Measurements from ENCODE around the gene DOCK10. TPM values are rescaled to one million over a fixed set of nuclear protein-coding genes. Genes with fewer than 3 reads are reported as not detected.
A peak's percentile ranks its signal among the peaks of the same experiment; 100 is the strongest.

Gene DOCK10
- total and polyA plus RNA-seq, 2 donors (not counting 1 experiment from before 2014, with no cell fraction given): 49.5 to 139 TPM

GRCh38 chr2:224778474-224778877 lies 263.8 kb downstream of the DOCK10 start:
- H3K4me2 ChIP-seq (replicated peaks; ENCODE audit: low read depth, low read length, poor library complexity, severe bottlenecking): no peak overlapping the region
- no peaks in the 10 kb centered on the region for H3K27me3 ChIP-seq (replicated peaks in 1 of 4; ENCODE audit: control extremely low read depth in 1 of 4, control insufficient read depth in 3 of 4, insufficient read depth in 4 of 4, low read length in 3 of 4)
- no peaks in the 10 kb centered on the region for H3K4me1 ChIP-seq (ENCODE audit: control insufficient read depth in 2 of 2, insufficient read depth in 2 of 2, low read length in 2 of 2)
- Mint-ChIP-seq H3K27ac (no peak overlapping the region), H3K4me3 (no peak overlapping the region), H3K9me3 (ENCODE audit: insufficient read depth) (no peaks in the 10 kb centered on the region), H3K4me1 (no peaks in the 10 kb centered on the region), H3K27me3 (no peaks in the 10 kb centered on the region)
- H3K9me3 ChIP-seq (ENCODE audit: control extremely low read depth in 1 of 3, control insufficient read depth in 2 of 3, insufficient read depth in 1 of 3, low read length in 2 of 3): no peaks in the 10 kb centered on the region
- CTCF ChIA-PET: interaction anchor here (0.7 to 5.2 kb wide), 24 partner anchors 10 to 882 kb away, joined by 3 to 64 read pairs (median 6); no protein-coding TSS in a partner anchor
- H3K4me3 ChIP-seq (ENCODE audit: control extremely low read depth in 1 of 5, extremely low read depth in 1 of 5, insufficient read depth in 1 of 5, low read depth in 2 of 5, low read length in 4 of 5): no peak overlapping the region
- no peaks in the 10 kb centered on the region for H4K20me1 ChIP-seq (ENCODE audit: control insufficient read depth, insufficient read depth, low read length, poor library complexity, severe bottlenecking)
- TF ChIP-seq, protein P1, sequence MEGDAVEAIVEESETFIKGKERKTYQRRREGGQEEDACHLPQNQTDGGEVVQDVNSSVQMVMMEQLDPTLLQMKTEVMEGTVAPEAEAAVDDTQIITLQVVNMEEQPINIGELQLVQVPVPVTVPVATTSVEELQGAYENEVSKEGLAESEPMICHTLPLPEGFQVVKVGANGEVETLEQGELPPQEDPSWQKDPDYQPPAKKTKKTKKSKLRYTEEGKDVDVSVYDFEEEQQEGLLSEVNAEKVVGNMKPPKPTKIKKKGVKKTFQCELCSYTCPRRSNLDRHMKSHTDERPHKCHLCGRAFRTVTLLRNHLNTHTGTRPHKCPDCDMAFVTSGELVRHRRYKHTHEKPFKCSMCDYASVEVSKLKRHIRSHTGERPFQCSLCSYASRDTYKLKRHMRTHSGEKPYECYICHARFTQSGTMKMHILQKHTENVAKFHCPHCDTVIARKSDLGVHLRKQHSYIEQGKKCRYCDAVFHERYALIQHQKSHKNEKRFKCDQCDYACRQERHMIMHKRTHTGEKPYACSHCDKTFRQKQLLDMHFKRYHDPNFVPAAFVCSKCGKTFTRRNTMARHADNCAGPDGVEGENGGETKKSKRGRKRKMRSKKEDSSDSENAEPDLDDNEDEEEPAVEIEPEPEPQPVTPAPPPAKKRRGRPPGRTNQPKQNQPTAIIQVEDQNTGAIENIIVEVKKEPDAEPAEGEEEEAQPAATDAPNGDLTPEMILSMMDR (IDR thresholded peaks at IDR 0.05): peak; percentile 97
- no peak for TF ChIP-seq EZH2 (IDR thresholded peaks at IDR 0.05; ENCODE audit: borderline replicate concordance, insufficient read depth, low read depth, low read length, poor library complexity, severe bottlenecking)
- no peak overlapping the region for H3K9ac ChIP-seq (ENCODE audit: low read length)
- H3K27ac ChIP-seq (ENCODE audit: low read length in 2 of 2): no peak overlapping the region
- no peak overlapping the region for H2AFZ ChIP-seq (ENCODE audit: insufficient read depth, low read depth, low read length, poor library complexity, severe bottlenecking)
- intact Hi-C loops (cut with micrococcal nuclease): loop anchor here (1.0 kb wide), 3 partner anchors 127 to 421 kb away; no protein-coding TSS in a partner anchor
- DNase-seq (peak; percentile 72), ATAC-seq (ENCODE audit: low read depth) (no peak)
- WGBS (ENCODE audit: insufficient coverage): no CpG with 5 or more reads among the region's 3 CpGs
- H3K79me2 ChIP-seq (ENCODE audit: control insufficient read depth, insufficient read depth, low read length): no peaks in the 10 kb centered on the region
- POLR2A ChIA-PET: interaction anchor here (0.7 kb wide), 1 partner anchor 54 kb away, joined by 3 read pairs; no protein-coding TSS in a partner anchor
- H3K36me3 ChIP-seq (replicated peaks in 1 of 2; ENCODE audit: control extremely low read depth in 1 of 2, control insufficient read depth in 1 of 2, extremely low read depth in 1 of 2, insufficient read depth in 2 of 2, low read length in 1 of 2): peaks cover 0 to 45% of the 10 kb centered on the region in 2 experiments

GRCh38 chr2:224777559-224777930 lies 264.7 kb downstream of the DOCK10 start:
- no peak for TF ChIP-seq EZH2 (IDR thresholded peaks at IDR 0.05; ENCODE audit: borderline replicate concordance, insufficient read depth, low read depth, low read length, poor library complexity, severe bottlenecking)
- TF ChIP-seq, protein P1 (IDR thresholded peaks at IDR 0.05): no peak

More at GRCh38 chr2:224777559-224777930, 264.7 kb downstream of the DOCK10 start:
- no peak overlapping the region for H3K27ac Mint-ChIP-seq
- WGBS (ENCODE audit: insufficient coverage): 100% methylated on average over 3 of the region's 3 CpGs
- H3K4me1 Mint-ChIP-seq: no peaks in the 10 kb centered on the region
- no peaks in the 10 kb centered on the region for H3K4me1 ChIP-seq (ENCODE audit: control insufficient read depth in 2 of 2, insufficient read depth in 2 of 2, low read length in 2 of 2)
- no peaks in the 10 kb centered on the region for H3K27me3 Mint-ChIP-seq
- ChIA-PET POLR2A (no interaction called here), CTCF (interaction anchor here (0.6 to 5.2 kb wide), 22 partner anchors 9 to 883 kb away, joined by 3 to 64 read pairs (median 6); no protein-coding TSS in a partner anchor)
- H2AFZ ChIP-seq (ENCODE audit: insufficient read depth, low read depth, low read length, poor library complexity, severe bottlenecking): no peak overlapping the region
- no peaks in the 10 kb centered on the region for H3K9me3 Mint-ChIP-seq (ENCODE audit: insufficient read depth)
- H3K9me3 ChIP-seq (ENCODE audit: control extremely low read depth in 1 of 3, control insufficient read depth in 2 of 3, insufficient read depth in 1 of 3, low read length in 2 of 3): no peaks in the 10 kb centered on the region
- peaks cover 0 to 49% of the 10 kb centered on the region in 2 experiments for H3K36me3 ChIP-seq (replicated peaks in 1 of 2; ENCODE audit: control extremely low read depth in 1 of 2, control insufficient read depth in 1 of 2, extremely low read depth in 1 of 2, insufficient read depth in 2 of 2, low read length in 1 of 2)
- no peak overlapping the region for H3K4me3 Mint-ChIP-seq
- no peak overlapping the region for H3K4me3 ChIP-seq (ENCODE audit: control extremely low read depth in 1 of 5, extremely low read depth in 1 of 5, insufficient read depth in 1 of 5, low read depth in 2 of 5, low read length in 4 of 5)
- H3K27me3 ChIP-seq (replicated peaks in 1 of 4; ENCODE audit: control extremely low read depth in 1 of 4, control insufficient read depth in 3 of 4, insufficient read depth in 4 of 4, low read length in 3 of 4): no peaks in the 10 kb centered on the region
- DNase-seq: no peak
- H3K27ac ChIP-seq (ENCODE audit: low read length in 2 of 2): no peak overlapping the region
- intact Hi-C loops (cut with micrococcal nuclease): no loop called here
- no peak overlapping the region for H3K4me2 ChIP-seq (replicated peaks; ENCODE audit: low read depth, low read length, poor library complexity, severe bottlenecking)
- no peak overlapping the region for H3K9ac ChIP-seq (ENCODE audit: low read length)
- no peaks in the 10 kb centered on the region for H3K79me2 ChIP-seq (ENCODE audit: control insufficient read depth, insufficient read depth, low read length)
- no peak for ATAC-seq (ENCODE audit: low read depth)
- H4K20me1 ChIP-seq (ENCODE audit: control insufficient read depth, insufficient read depth, low read length, poor library complexity, severe bottlenecking): no peaks in the 10 kb centered on the region
